ENCODE measurements around the gene PHF24.

- TF ChIP-seq CTCF (IDR thresholded peaks at IDR 0.05) (no peak), POLR2A (IDR thresholded peaks at IDR 0.05) (no peak)
Observed at GRCh38 chr9:34961574-34962490, 3.7 kb downstream of the PHF24 start.
